K562 (cell line): ENCODE data around the gene LANCL3. TPM values are rescaled to one million over a fixed set of nuclear protein-coding genes. Genes with fewer than 3 reads are reported as not detected.

ENCODE experiments used
- ATAC-seq: fragments of 200-7000 bp; cut with Tn5 transposase; 3 replicates; pipeline ENCODE4 v1.9.1; 2020; ENCODE audit warnings: moderate library complexity
- BruUV-seq: library from RNA; stranded (reverse); fragments of 400-500 nt; replicated peaks from 2 replicates; lab custom pipeline; 2021; lab: Mats Ljungman, UMichigan
- CTCF ChIA-PET: fragments of 300-600 bp; formaldehyde crosslinking; extraction: SDS; loops from one replicate; lab custom pipeline; 2021; ENCODE audit warnings: low intra/inter-chr PET ratio; lab: Yijun Ruan, JAX
- POLR2A ChIA-PET: fragments of 300-600, 350-650 bp; sonication (Branson Sonifier 250); formaldehyde crosslinking; extraction: SDS; loops from one replicate; lab custom pipeline; 2021; ENCODE audit warnings: antibody characterized with exemption, inconsistent platforms; lab: Yijun Ruan, JAX
- DNase-seq, 4 experiments: peaks; one replicate each; pipeline versions ENCODE4 v3.0.0 to v3.0.0-alpha.2; 2011 to 2018; ENCODE audit warnings: low spot score in 3 of 4, mixed read lengths in 3 of 4; ENCODE audit errors: extremely low read depth in 1 of 4
- FAIRE-seq: peaks from 2 replicates; lab custom pipeline; 2011; peaks lifted over from hg19 to GRCh38; lab: Jason Lieb, UNC
- H2AFZ ChIP-seq: 2 replicates; pipeline ENCODE4 v1.6.0; 2011; ENCODE audit warnings: low read depth, low read length, control low read depth, inconsistent platforms
- H3K27ac ChIP-seq: fragments of 200-600 bp; 3 replicates; pipeline ENCODE4 v1.8.0; 2011; ENCODE audit warnings: low read depth, mild to moderate bottlenecking, control low read depth, inconsistent platforms, low read length, moderate library complexity, mixed read lengths; ENCODE audit errors: extremely low read depth
- H3K27me3 ChIP-seq, 2 experiments: fragments of 300-600 bp in 1 of 2; 2 replicates in 1 of 2; 3 replicates in 1 of 2; pipeline versions ENCODE4 v1.6.0 to v1.8.0; 2011; ENCODE audit warnings: inconsistent platforms in 2 of 2, low read length in 2 of 2, mild to moderate bottlenecking in 1 of 2, mixed read lengths in 1 of 2, moderate library complexity in 1 of 2; ENCODE audit not compliant: control insufficient read depth in 2 of 2, insufficient read depth in 2 of 2
- H3K36me3 ChIP-seq: fragments of 300-600 bp; 3 replicates; pipeline ENCODE4 v1.8.0; 2011; ENCODE audit warnings: mild to moderate bottlenecking, low read length, inconsistent platforms; ENCODE audit not compliant: control insufficient read depth, insufficient read depth
- H3K4me1 ChIP-seq, 2 experiments: fragments of 200-600 bp in 1 of 2; replicated peaks in 1 of 2; 2 replicates in 1 of 2; 3 replicates in 1 of 2; pipeline versions ENCODE4 v1.5.1 to v1.8.0; 2011; ENCODE audit warnings: inconsistent platforms in 2 of 2, low read length in 2 of 2, mild to moderate bottlenecking in 1 of 2, mixed read lengths in 1 of 2, moderate library complexity in 1 of 2; ENCODE audit not compliant: control insufficient read depth in 2 of 2, insufficient read depth in 2 of 2
- H3K4me2 ChIP-seq: 2 replicates; pipeline ENCODE4 v1.6.1; 2011; ENCODE audit warnings: low read length, control low read depth, inconsistent platforms, mixed read lengths; ENCODE audit not compliant: insufficient read depth
- H3K4me3 ChIP-seq: fragments of 200-600 bp; sonication (generic), shearing (Covaris generic); 2 replicates; pipeline ENCODE4 v1.5.1; 2016; ENCODE audit warnings: control low read depth, inconsistent platforms
- H3K79me2 ChIP-seq: fragments of 200-600 bp; 3 replicates; pipeline ENCODE4 v1.8.0; 2011; ENCODE audit warnings: low read length, inconsistent platforms; ENCODE audit not compliant: control insufficient read depth, insufficient read depth
- H3K9ac ChIP-seq, 2 experiments: 2 replicates each; pipeline versions ENCODE4 v1.6.0 to v1.6.1; 2011; ENCODE audit warnings: low read depth in 2 of 2, low read length in 2 of 2, control low read depth in 1 of 2, inconsistent platforms in 1 of 2, mild to moderate bottlenecking in 1 of 2, mixed read lengths in 1 of 2; ENCODE audit not compliant: insufficient read depth in 1 of 2
- H3K9me1 ChIP-seq: one replicate; pipeline ENCODE4 v1.6.0; 2011; ENCODE audit warnings: inconsistent platforms, mild to moderate bottlenecking, low read length, moderate library complexity; ENCODE audit not compliant: control insufficient read depth, insufficient read depth
- H3K9me3 ChIP-seq: replicated peaks from 2 replicates; pipeline ENCODE4 v1.5.1; 2011; ENCODE audit warnings: low read depth, low read length, inconsistent platforms; ENCODE audit not compliant: control insufficient read depth, insufficient read depth
- H4K20me1 ChIP-seq: replicated peaks from 2 replicates; pipeline ENCODE4 v1.6.1; 2011; ENCODE audit warnings: low read length, inconsistent platforms, mixed read lengths; ENCODE audit not compliant: control insufficient read depth, insufficient read depth
- BDP1 ChIP-seq: IDR thresholded peaks from 3 replicates; pipeline ENCODE4 v1.6.1; 2011; ENCODE audit not compliant: insufficient read length, insufficient read depth
- CTBP1 ChIP-seq: fragments of 450-650 bp; IDR thresholded peaks from 2 replicates; pipeline ENCODE4 v1.6.1; 2016; ENCODE audit warnings: borderline replicate concordance
- EP300 ChIP-seq: IDR thresholded peaks from 2 replicates; pipeline ENCODE4 v1.6.1; 2012; ENCODE audit warnings: low read length, improper control_type of control experiment
- FOSL1 ChIP-seq: fragments of 200-800 bp; sonication (Bioruptor generic); conservative IDR thresholded peaks from 2 replicates; pipeline ENCODE4 v1.6.1; 2016; ENCODE audit warnings: missing genetic modification characterization, missing compliant biosample characterization
- HDAC2 ChIP-seq: fragments of 450-650 bp; IDR thresholded peaks from 2 replicates; pipeline ENCODE4 v1.6.1; 2016; ENCODE audit warnings: mild to moderate bottlenecking
- JUN ChIP-seq, 2 experiments: sonication (generic) in 1 of 2; formaldehyde crosslinking in 1 of 2; IDR thresholded peaks; 2 replicates each; pipeline versions ENCODE4 v1.6.1 to v1.8.0; 2012 to 2022; ENCODE audit warnings: borderline replicate concordance in 2 of 2, mild to moderate bottlenecking in 2 of 2, improper control_type of control experiment in 1 of 2, low read depth in 1 of 2, low read length in 1 of 2, missing genetic modification reagents in 1 of 2
- NUFIP1 ChIP-seq: fragments of 450-650 bp; IDR thresholded peaks from 2 replicates; pipeline ENCODE4 v1.6.1; 2018; ENCODE audit not compliant: partially characterized antibody
- PTRF ChIP-seq: fragments of 450-650 bp; IDR thresholded peaks from 2 replicates; pipeline ENCODE4 v1.6.1; 2016; ENCODE audit warnings: mild to moderate bottlenecking, missing genetic modification characterization, missing compliant biosample characterization
- SIN3A ChIP-seq, 2 experiments: fragments of 150-350 bp in 1 of 2; IDR thresholded peaks; 2 replicates each; pipeline ENCODE4 v1.6.1; 2011 to 2016; ENCODE audit warnings: borderline replicate concordance in 2 of 2, low read depth in 2 of 2, low read length in 2 of 2, mild to moderate bottlenecking in 2 of 2, moderate library complexity in 2 of 2; ENCODE audit not compliant: control insufficient read depth in 1 of 2
- SRSF3 ChIP-seq: fragments of 200-400 bp; formaldehyde crosslinking; IDR thresholded peaks from 2 replicates; pipeline ENCODE4 v1.6.1; 2016; ENCODE audit warnings: mild to moderate bottlenecking, low read length, moderate library complexity; ENCODE audit not compliant: insufficient read depth
- THRA ChIP-seq: fragments of 450-650 bp; IDR thresholded peaks from 2 replicates; pipeline ENCODE4 v1.6.1; 2017; ENCODE audit warnings: mild to moderate bottlenecking, moderate library complexity
- ZNF224 ChIP-seq: sonication (generic); formaldehyde crosslinking; IDR thresholded peaks from 2 replicates; pipeline ENCODE4 v1.8.0; 2022; ENCODE audit warnings: mild to moderate bottlenecking, missing genetic modification reagents
- ZNF311 ChIP-seq: fragments of 250-450 bp; sonication (Bioruptor Pico); IDR thresholded peaks from 2 replicates; pipeline ENCODE4 v1.4.0; 2020; ENCODE audit warnings: mild to moderate bottlenecking, moderate library complexity
- ZNF445 ChIP-seq: fragments of 250-450 bp; sonication (Bioruptor Pico); IDR thresholded peaks from 2 replicates; pipeline ENCODE4 v1.4.0; 2020; ENCODE audit warnings: low read depth, mild to moderate bottlenecking, moderate library complexity
- ZNF668 ChIP-seq: fragments of 250-450 bp; sonication (Bioruptor Pico); IDR thresholded peaks from 2 replicates; pipeline ENCODE4 v1.8.0; 2022; ENCODE audit warnings: mild to moderate bottlenecking, inconsistent platforms
- ZNF707 ChIP-seq: fragments of 250-450 bp; sonication (Bioruptor Pico); conservative IDR thresholded peaks from 2 replicates; pipeline ENCODE4 v1.8.0; 2022; ENCODE audit warnings: inconsistent platforms, mild to moderate bottlenecking, moderate library complexity
- WGBS: fragments of 100-300 bp; shearing (Covaris generic); methylation state at CpG from one replicate; pipeline ENCODE4 v1.1.6; 2016; ENCODE audit warnings: low coverage, mixed read lengths; ENCODE audit not compliant: insufficient coverage; ENCODE audit errors: missing lambda C conversion rate; 5-methylcytosine and 5-hydroxymethylcytosine counted together
- in situ Hi-C: fragments of 300-500 bp; cut with MboI; formaldehyde crosslinking; loops from 4 replicates; pipeline ENCODE4 v1.15.0; 2018; ENCODE audit warnings: inconsistent platforms, mixed read lengths
- intact Hi-C: fragments of 100-400 bp; cut with micrococcal nuclease; formaldehyde crosslinking; loops from 2 replicates; pipeline ENCODE4 v1.14.2; 2022
- polyA plus RNA-seq, 8 experiments: library from polyadenylated mRNA; depleted of rRNA in 4 of 8; stranded (reverse) in 5 of 8; unstranded in 3 of 8; fragments of >200 nt; fragmentation: Nextera tagmentation in 2 of 8; fragmentation: Illumina TruSeq in 1 of 8; extraction: Ambion mirVana in 2 of 8; extraction: Trizol in 1 of 8; gene quantifications; 2 replicates each; pipeline versions ENCODE4 v1.2.1 to v1.2.3, GENCODE V29; 2011 to 2014; ENCODE audit warnings: inconsistent platforms in 1 of 8, missing spikeins in 1 of 8
- total RNA-seq, 7 experiments: library from RNA; depleted of rRNA in 6 of 7; stranded (reverse); fragments of >200 nt in 6 of 7; fragmentation: Illumina TruSeq in 2 of 7; extraction: Trizol in 2 of 7; gene quantifications; 2 replicates each; pipeline versions ENCODE4 v1.2.1 to v1.2.3, GENCODE V29; 2011 to 2021; ENCODE audit warnings: low replicate concordance in 1 of 7
- TF ChIP-seq, protein P1 (sequence below): fragments of 450-650 bp; IDR thresholded peaks from 2 replicates; pipeline ENCODE4 v1.6.1; 2018; ENCODE audit not compliant: partially characterized antibody

LANCL3 gene
- total and polyA plus RNA-seq, 9 of the 15 experiments (the other 6 are each of a cell fraction or from before 2014, with no cell fraction given): 0.41 to 1.5 (median 0.58) TPM

GRCh38 chrX:37644381-37645305 lies 73.2 kb downstream of the LANCL3 start:
- intact Hi-C loops (no loop called here), in situ Hi-C loops (no loop called here)
- H3K9ac ChIP-seq: no peak overlapping the region
- H3K4me3 ChIP-seq: no peak overlapping the region
- peak; percentile 77 for ATAC-seq
- H3K4me2 ChIP-seq: no peak overlapping the region; the same call in 1 of the 2 replicates
- peaks cover 0 to 11% of the 10 kb centered on the region in 2 experiments; a peak in 2 of 5 replicates for H3K4me1 ChIP-seq
- H3K9me3 ChIP-seq: no peaks in the 10 kb centered on the region
- WGBS: 2% methylated on average over 6 of the region's 6 CpGs
- no peak for FAIRE-seq
- H2AFZ ChIP-seq: no peak overlapping the region
- ChIA-PET POLR2A (interaction anchor here (1.1 kb wide), 1 partner anchor 13 kb away, joined by 3 read pairs; no protein-coding TSS in a partner anchor), CTCF (no interaction called here)
- no peaks in the 10 kb centered on the region for H3K79me2 ChIP-seq
- H3K9me1 ChIP-seq: no peaks in the 10 kb centered on the region
- BruUV-seq: no TSS peak
- H3K27ac ChIP-seq: no peak overlapping the region
- DNase-seq: no peak
- H4K20me1 ChIP-seq: no peaks in the 10 kb centered on the region
- no peaks in the 10 kb centered on the region for H3K27me3 ChIP-seq
- no peaks in the 10 kb centered on the region for H3K36me3 ChIP-seq
- no peak for TF ChIP-seq BDP1
- no peak for TF ChIP-seq PTRF
- TF ChIP-seq ZNF311: no peak
- TF ChIP-seq ZNF445 (CRISPR knock-in tag): no peak
- TF ChIP-seq SIN3A (IDR thresholded peaks at IDR 0.05; ENCODE audit: borderline replicate concordance in 2 of 2, control insufficient read depth in 1 of 2, low read depth in 2 of 2, low read length in 2 of 2): no peak
- TF ChIP-seq, protein P1, sequence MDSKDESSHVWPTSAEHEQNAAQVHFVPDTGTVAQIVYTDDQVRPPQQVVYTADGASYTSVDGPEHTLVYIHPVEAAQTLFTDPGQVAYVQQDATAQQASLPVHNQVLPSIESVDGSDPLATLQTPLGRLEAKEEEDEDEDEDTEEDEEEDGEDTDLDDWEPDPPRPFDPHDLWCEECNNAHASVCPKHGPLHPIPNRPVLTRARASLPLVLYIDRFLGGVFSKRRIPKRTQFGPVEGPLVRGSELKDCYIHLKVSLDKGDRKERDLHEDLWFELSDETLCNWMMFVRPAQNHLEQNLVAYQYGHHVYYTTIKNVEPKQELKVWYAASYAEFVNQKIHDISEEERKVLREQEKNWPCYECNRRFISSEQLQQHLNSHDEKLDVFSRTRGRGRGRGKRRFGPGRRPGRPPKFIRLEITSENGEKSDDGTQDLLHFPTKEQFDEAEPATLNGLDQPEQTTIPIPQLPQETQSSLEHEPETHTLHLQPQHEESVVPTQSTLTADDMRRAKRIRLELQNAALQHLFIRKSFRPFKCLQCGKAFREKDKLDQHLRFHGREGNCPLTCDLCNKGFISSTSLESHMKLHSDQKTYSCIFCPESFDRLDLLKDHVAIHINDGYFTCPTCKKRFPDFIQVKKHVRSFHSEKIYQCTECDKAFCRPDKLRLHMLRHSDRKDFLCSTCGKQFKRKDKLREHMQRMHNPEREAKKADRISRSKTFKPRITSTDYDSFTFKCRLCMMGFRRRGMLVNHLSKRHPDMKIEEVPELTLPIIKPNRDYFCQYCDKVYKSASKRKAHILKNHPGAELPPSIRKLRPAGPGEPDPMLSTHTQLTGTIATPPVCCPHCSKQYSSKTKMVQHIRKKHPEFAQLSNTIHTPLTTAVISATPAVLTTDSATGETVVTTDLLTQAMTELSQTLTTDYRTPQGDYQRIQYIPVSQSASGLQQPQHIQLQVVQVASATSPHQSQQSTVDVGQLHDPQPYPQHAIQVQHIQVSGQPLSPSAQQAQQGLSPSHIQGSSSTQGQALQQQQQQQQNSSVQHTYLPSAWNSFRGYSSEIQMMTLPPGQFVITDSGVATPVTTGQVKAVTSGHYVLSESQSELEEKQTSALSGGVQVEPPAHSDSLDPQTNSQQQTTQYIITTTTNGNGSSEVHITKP: no peak
- TF ChIP-seq SRSF3: no peak
- TF ChIP-seq ZNF668 (CRISPR knock-in tag): no peak
- no peak for TF ChIP-seq JUN (IDR thresholded peaks at IDR 0.05; ENCODE audit: borderline replicate concordance, low read depth, low read length)
- no peak for TF ChIP-seq JUN (CRISPR knock-in tag; IDR thresholded peaks at IDR 0.05; ENCODE audit: borderline replicate concordance)
- TF ChIP-seq ZNF707 (CRISPR knock-in tag): no peak
- TF ChIP-seq EP300: no peak
- TF ChIP-seq THRA: no peak
- no peak for TF ChIP-seq HDAC2
- TF ChIP-seq FOSL1 (tag): 0 out of 2 replicates have a peak, but pooled peaks have one; percentile 23
- no peak for TF ChIP-seq NUFIP1
- 0 out of 2 replicates have a peak, but pooled peaks have one; percentile 15 for TF ChIP-seq CTBP1
- TF ChIP-seq ZNF224 (CRISPR knock-in tag): no peak
